GM21619 (cell line): ENCODE results near the gene SLC6A16.
"Not testable (repeated sequence)": the region's sequence is repeated elsewhere in the genome, so short reads cannot be mapped to it uniquely, and the experiment has no call there.

Experiments used
- ATAC-seq: cut with Tn5 transposase; IDR thresholded peaks from one replicate; pipeline ENCODE4 v1.9.1; 2021; ENCODE audit not compliant: unreplicated experiment

SLC6A16 gene

GRCh38 chr19:49272204-49272603 is 52.8 kb downstream of the SLC6A16 start:
- no peak for ATAC-seq

GRCh38 chr19:49271080-49271753 is 53.8 kb downstream of the SLC6A16 start:
- ATAC-seq: no peak

- not testable (repeated sequence) for ATAC-seq
These were observed 58.6 kb downstream of the SLC6A16 start for GRCh38 chr19:49266409-49266808.

- ATAC-seq: no peak
These were observed 60.7 kb downstream of the SLC6A16 start for GRCh38 chr19:49264258-49264657.

- no peak for ATAC-seq
These were observed 63.4 kb downstream of the SLC6A16 start for GRCh38 chr19:49261602-49262001.

GRCh38 chr19:49256691-49257090 is 68.3 kb downstream of the SLC6A16 start:
- no peak for ATAC-seq

- ATAC-seq: no peak
These were observed 69.3 kb downstream of the SLC6A16 start for GRCh38 chr19:49255674-49256073.

GRCh38 chr19:49249933-49250332 is 75.1 kb downstream of the SLC6A16 start:
- ATAC-seq: no peak

GRCh38 chr19:49247676-49248075 is 77.3 kb downstream of the SLC6A16 start:
- no peak for ATAC-seq

- ATAC-seq: no peak
These were observed 80.7 kb downstream of the SLC6A16 start for GRCh38 chr19:49244256-49244655.

GRCh38 chr19:49243726-49244125 is 81.3 kb downstream of the SLC6A16 start:
- ATAC-seq: no peak

GRCh38 chr19:49243129-49243528 is 81.9 kb downstream of the SLC6A16 start:
- no peak for ATAC-seq

GRCh38 chr19:49241769-49242168 is 83.2 kb downstream of the SLC6A16 start:
- ATAC-seq: no peak
